IMR-90 (cell line): ENCODE measurements around the gene GPX4. TPM values are rescaled to one million over a fixed set of nuclear protein-coding genes. Genes with fewer than 3 reads are reported as not detected.

Source experiments
- ATAC-seq: fragments of 200-7000 bp; cut with Tn5 transposase; 2 replicates; pipeline ENCODE4 v1.9.1; 2020; ENCODE audit warnings: low read depth, mild to moderate bottlenecking, moderate library complexity
- BruUV-seq: library from RNA; stranded (reverse); fragments of 400-500 nt; replicated peaks from 2 replicates; lab custom pipeline; 2021; lab: Mats Ljungman, UMichigan
- CTCF ChIA-PET: fragments of 300-600 bp; formaldehyde crosslinking; extraction: SDS; loops from one replicate; lab custom pipeline; 2021; ENCODE audit warnings: antibody characterized with exemption; lab: Yijun Ruan, JAX
- POLR2A ChIA-PET: fragments of 300-600 bp; sonication (Branson Sonifier 250); formaldehyde crosslinking; loops from one replicate; lab custom pipeline; 2022; ENCODE audit warnings: antibody characterized with exemption; ENCODE audit not compliant: unreplicated experiment; lab: Charles Lee
- DNase-seq: peaks from one replicate; pipeline ENCODE4 v3.0.0; 2013
- H2AFZ ChIP-seq: replicated peaks from 2 replicates; pipeline ENCODE3; 2013; ENCODE audit warnings: low read length, mild to moderate bottlenecking; ENCODE audit not compliant: poor library complexity
- H2AK5ac ChIP-seq: 2 replicates; pipeline ENCODE4 v1.6.1; 2013; ENCODE audit warnings: low read depth, low read length, inconsistent platforms
- H2AK9ac ChIP-seq: replicated peaks from 2 replicates; pipeline ENCODE3; 2013; ENCODE audit warnings: mild to moderate bottlenecking, low read depth, low read length, moderate library complexity; ENCODE audit not compliant: poor library complexity
- H2BK120ac ChIP-seq: 2 replicates; pipeline ENCODE4 v1.6.1; 2013; ENCODE audit warnings: low read depth, low read length, inconsistent platforms
- H2BK15ac ChIP-seq: 3 replicates; pipeline ENCODE4 v1.6.1; 2013; ENCODE audit warnings: low read depth, low read length, inconsistent platforms
- H2BK20ac ChIP-seq: 2 replicates; pipeline ENCODE4 v1.6.1; 2013; ENCODE audit warnings: low read depth, mild to moderate bottlenecking, inconsistent platforms, low read length, moderate library complexity
- H2BK5ac ChIP-seq: 2 replicates; pipeline ENCODE4 v1.6.1; 2013; ENCODE audit warnings: mild to moderate bottlenecking, low read depth, low read length, inconsistent platforms; ENCODE audit not compliant: poor library complexity, severe bottlenecking
- H3K14ac ChIP-seq: replicated peaks from 2 replicates; pipeline ENCODE4 v1.6.1; 2013; ENCODE audit warnings: low read depth, low read length, inconsistent platforms
- H3K18ac ChIP-seq: 2 replicates; pipeline ENCODE4 v1.6.1; 2013; ENCODE audit warnings: low read depth, low read length, control low read depth
- H3K23ac ChIP-seq: 2 replicates; pipeline ENCODE4 v1.6.1; 2013; ENCODE audit warnings: low read depth, low read length, inconsistent platforms
- H3K27ac ChIP-seq: 2 replicates; pipeline ENCODE4 v1.5.1; 2013; ENCODE audit warnings: mild to moderate bottlenecking, control low read depth, low read length; ENCODE audit not compliant: insufficient read depth
- H3K27me3 ChIP-seq: 2 replicates; pipeline ENCODE4 v1.6.1; 2013; ENCODE audit warnings: low read length; ENCODE audit not compliant: control insufficient read depth, insufficient read depth
- H3K36me3 ChIP-seq: 2 replicates; pipeline ENCODE4 v1.6.1; 2013; ENCODE audit warnings: low read length, mixed read lengths; ENCODE audit not compliant: control insufficient read depth, insufficient read depth
- H3K4ac ChIP-seq: 2 replicates; pipeline ENCODE4 v1.6.1; 2013; ENCODE audit warnings: low read depth, low read length, inconsistent platforms
- H3K4me1 ChIP-seq: 2 replicates; pipeline ENCODE4 v1.6.1; 2013; ENCODE audit warnings: low read length, mixed read lengths; ENCODE audit not compliant: control insufficient read depth, insufficient read depth
- H3K4me2 ChIP-seq: 2 replicates; pipeline ENCODE4 v1.6.1; 2013; ENCODE audit warnings: low read depth, mild to moderate bottlenecking, control low read depth, low read length, moderate library complexity
- H3K4me3 ChIP-seq: 2 replicates; pipeline ENCODE4 v1.5.1; 2013; ENCODE audit warnings: low read depth, mild to moderate bottlenecking, control low read depth, low read length, moderate library complexity; ENCODE audit not compliant: insufficient read depth
- H3K56ac ChIP-seq: 2 replicates; pipeline ENCODE4 v1.6.1; 2013; ENCODE audit warnings: low read length, inconsistent platforms; ENCODE audit not compliant: insufficient read depth; ENCODE audit errors: extremely low read depth
- H3K79me1 ChIP-seq, 2 experiments: 2 replicates each; pipeline ENCODE4 v1.6.1; 2013; ENCODE audit warnings: low read length in 2 of 2, inconsistent platforms in 1 of 2, low read depth in 1 of 2
- H3K9ac ChIP-seq: 2 replicates; pipeline ENCODE4 v1.6.1; 2013; ENCODE audit warnings: low read depth, low read length, control low read depth
- H3K9me1 ChIP-seq: 2 replicates; pipeline ENCODE4 v1.6.1; 2013; ENCODE audit warnings: low read length, inconsistent platforms; ENCODE audit not compliant: insufficient read depth
- H3K9me3 ChIP-seq: 2 replicates; pipeline ENCODE4 v1.6.1; 2013; ENCODE audit warnings: low read length; ENCODE audit not compliant: control insufficient read depth, insufficient read depth
- H4K20me1 ChIP-seq: 2 replicates; pipeline ENCODE4 v1.6.1; 2013; ENCODE audit warnings: low read length, inconsistent platforms; ENCODE audit not compliant: insufficient read depth
- H4K5ac ChIP-seq: 2 replicates; pipeline ENCODE4 v1.6.1; 2013; ENCODE audit warnings: mild to moderate bottlenecking, low read depth, low read length, control low read depth
- H4K8ac ChIP-seq, 2 experiments: 2 replicates each; pipeline ENCODE4 v1.6.1; 2013; ENCODE audit warnings: low read depth in 2 of 2, low read length in 2 of 2, control low read depth in 1 of 2, inconsistent platforms in 1 of 2
- H4K91ac ChIP-seq: 2 replicates; pipeline ENCODE4 v1.6.1; 2013; ENCODE audit warnings: low read depth, low read length, inconsistent platforms; ENCODE audit not compliant: insufficient read depth
- BHLHE40 ChIP-seq: fragments of 150-350 bp; IDR thresholded peaks from 2 replicates; pipeline ENCODE4 v1.6.1; 2016; ENCODE audit warnings: mild to moderate bottlenecking, low read depth, low read length
- CEBPB ChIP-seq: IDR thresholded peaks from 2 replicates; pipeline ENCODE4 v1.6.1; 2012; ENCODE audit warnings: low read depth, low read length, improper control_type of control experiment
- WGBS, 2 experiments: methylation state at CpG; one replicate each; pipeline versions ENCODE4 v1.1.5 to v1.1.7; 2013; ENCODE audit warnings: missing lambda C conversion rate in 2 of 2; ENCODE audit not compliant: insufficient read length in 1 of 2; ENCODE audit errors: extremely low coverage in 2 of 2; 5-methylcytosine and 5-hydroxymethylcytosine counted together
- dilution Hi-C: fragments of 300-500 bp; cut with HindIII; formaldehyde crosslinking; loops from one replicate; pipeline ENCODE4 v1.14.3; 2018; ENCODE audit warnings: low sequenced_read_pairs; ENCODE audit not compliant: unreplicated experiment
- in situ Hi-C: fragments of 300-500 bp; cut with MboI; formaldehyde crosslinking; loops from 3 replicates; pipeline ENCODE4 v1.14.3; 2019; ENCODE audit warnings: low sequenced_read_pairs, inconsistent platforms, mixed read lengths
- intact Hi-C: fragments of 100-400 bp; cut with micrococcal nuclease; formaldehyde crosslinking; loops from 2 replicates; pipeline ENCODE4 v1.10.0; 2022
- polyA plus RNA-seq, 3 experiments: library from polyadenylated mRNA; depleted of rRNA; stranded (reverse); fragments of >200 nt; gene quantifications; 2 replicates each; pipeline ENCODE4 v1.2.3, GENCODE V29; 2012; ENCODE audit warnings: low replicate concordance in 1 of 3
- total RNA-seq: library from RNA; depleted of rRNA; stranded (reverse); fragments of >200 nt; gene quantifications from 2 replicates; pipeline ENCODE4 v1.2.3, GENCODE V29; 2012

Gene GPX4
- total and polyA plus RNA-seq, 2 of the 4 experiments (the other 2 are of a cell fraction), result 357 to 1,083 TPM

DNA sequence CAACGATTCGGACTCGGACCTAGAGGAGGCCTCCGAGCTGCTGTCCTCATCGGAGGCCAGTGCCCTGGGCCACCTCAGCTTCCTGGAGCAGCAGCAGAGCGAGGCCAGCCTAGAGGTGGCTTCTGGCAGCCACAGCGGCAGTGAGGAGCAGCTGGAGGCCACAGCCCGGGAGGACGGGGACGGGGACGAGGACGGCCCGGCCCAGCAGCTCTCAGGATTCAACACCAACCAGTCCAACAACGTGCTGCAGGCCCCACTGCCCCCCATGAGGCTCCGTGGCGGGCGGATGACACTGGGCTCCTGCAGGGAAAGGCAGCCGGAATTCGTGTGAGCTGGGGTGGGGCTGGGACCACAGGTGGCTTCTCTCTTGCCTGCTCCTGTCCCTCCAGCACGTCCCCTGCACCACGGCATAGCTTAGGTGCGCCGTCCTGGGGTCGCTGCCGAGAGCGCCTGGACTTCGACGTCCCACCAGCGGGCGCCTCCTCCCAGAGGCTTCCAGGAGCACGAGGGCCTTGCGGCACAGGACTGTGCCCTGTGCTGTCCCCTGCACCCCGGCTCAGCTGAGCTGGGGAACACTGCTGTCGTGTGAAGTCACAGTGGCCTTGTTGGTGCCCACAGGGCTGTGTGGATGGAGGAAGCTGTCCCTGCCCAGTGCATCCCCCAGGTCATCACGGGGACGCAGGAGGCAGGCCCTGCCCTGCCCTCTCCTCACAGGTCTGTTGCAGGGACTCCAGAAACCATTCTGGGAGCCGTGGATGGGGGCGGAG lies 17.9 kb upstream of the GPX4 start:
- no TSS peak for BruUV-seq
- peaks cover 28% of the 10 kb centered on the region for H3K36me3 ChIP-seq
- ChIA-PET CTCF (interaction anchor here (1.2 kb wide), 1 partner anchor 28 kb away, joined by 4 read pairs; no protein-coding TSS in a partner anchor), POLR2A (interaction anchor here (0.5 kb wide), 1 partner anchor 100 kb away, joined by 5 read pairs; no protein-coding TSS in a partner anchor)
- no peaks in the 10 kb centered on the region for H3K4me1 ChIP-seq
- no peak overlapping the region for H4K8ac ChIP-seq
- no peak overlapping the region for H3K9ac ChIP-seq
- H3K4ac ChIP-seq, result no peak overlapping the region
- H3K27me3 ChIP-seq, result no peaks in the 10 kb centered on the region
- no peak for TF ChIP-seq CEBPB
- no peak for TF ChIP-seq BHLHE40
- H4K5ac ChIP-seq, result no peak overlapping the region
- no peak overlapping the region for H3K4me3 ChIP-seq
- peak overlapping the region; percentile 50 for H2AK9ac ChIP-seq
- 85% methylated on average over 16 of the region's 38 CpGs; no CpG with 5 or more reads in 1 of the 2 experiments for WGBS, 2 experiments
- H3K23ac ChIP-seq, result no peak overlapping the region
- H3K4me2 ChIP-seq, result no peak overlapping the region
- H4K20me1 ChIP-seq, result peaks cover 10% of the 10 kb centered on the region; the same call in 1 of the 2 replicates
- H2BK15ac ChIP-seq, result no peak overlapping the region
- intact Hi-C loops (no loop called here), dilution Hi-C loops (no loop called here), in situ Hi-C loops (no loop called here)
- no peak overlapping the region for H3K14ac ChIP-seq
- H3K9me1 ChIP-seq, result no peaks in the 10 kb centered on the region
- DNase-seq (no peak), ATAC-seq (no peak; the same call in 1 of the 2 replicates)
- no peak overlapping the region for H2AK5ac ChIP-seq
- H3K9me3 ChIP-seq, result no peaks in the 10 kb centered on the region
- H3K79me1 ChIP-seq, result no peaks in the 10 kb centered on the region; a peak in 1 of 4 replicates
- no peak overlapping the region for H3K27ac ChIP-seq
- H3K56ac ChIP-seq, result no peak overlapping the region
- no peak overlapping the region for H4K91ac ChIP-seq
- H2BK20ac ChIP-seq, result no peak overlapping the region
- no peak overlapping the region for H2BK120ac ChIP-seq
- peak overlapping the region; percentile 43 for H2AFZ ChIP-seq
- H3K18ac ChIP-seq, result no peak overlapping the region
- no peak overlapping the region for H2BK5ac ChIP-seq
